Activated CD8-positive, alpha-beta memory T cell treated with anti-CD3 and anti-CD28 coated beads for 24 hours (primary cell): ENCODE data around the gene USP19.

Experiments
- DNase-seq: peaks from one replicate; pipeline ENCODE4 v3.0.0-alpha.2; 2020

USP19 gene

GRCh38 chr3:49098910-49099630 is 21.6 kb downstream of the USP19 start:
- no peak for DNase-seq

- DNase-seq: no peak
Measured at GRCh38 chr3:49098429-49098828, 22.2 kb downstream of the USP19 start.

- DNase-seq: peak; percentile 99
Measured at GRCh38 chr3:49093853-49094767, 26.5 kb downstream of the USP19 start, which contains the start of gene QRICH1. TSS of gene QRICH1 (minus strand) at chr3:49094071. CDS start at chr3:49077017, 17,054 bp downstream.

GRCh38 chr3:49092938-49093852 is 27.4 kb downstream of the USP19 start:
- DNase-seq: peak; percentile 92

- no peak for DNase-seq
Measured at GRCh38 chr3:49081429-49081828, 39.2 kb downstream of the USP19 start.

- DNase-seq: no peak
Measured at GRCh38 chr3:49079270-49079669, 41.4 kb downstream of the USP19 start.

GRCh38 chr3:49076646-49077045 is 44.0 kb downstream of the USP19 start:
- DNase-seq: no peak

GRCh38 chr3:49076116-49076515 is 44.5 kb downstream of the USP19 start:
- DNase-seq: no peak
